ENCODE measurements around the gene PROM1. TPM values are rescaled to one million over a fixed set of nuclear protein-coding genes. Genes with fewer than 3 reads are reported as not detected.

The PROM1 gene
- total RNA-seq (2013), result 0.10 TPM
- polyA plus RNA-seq, result not detected
- 0.14 TPM in 1 of 2 replicates, not detected in the other for polyA minus RNA-seq
- 0 to 4.8 (median 0.50) reads per million in 11 experiments for total RNA-seq

DNA sequence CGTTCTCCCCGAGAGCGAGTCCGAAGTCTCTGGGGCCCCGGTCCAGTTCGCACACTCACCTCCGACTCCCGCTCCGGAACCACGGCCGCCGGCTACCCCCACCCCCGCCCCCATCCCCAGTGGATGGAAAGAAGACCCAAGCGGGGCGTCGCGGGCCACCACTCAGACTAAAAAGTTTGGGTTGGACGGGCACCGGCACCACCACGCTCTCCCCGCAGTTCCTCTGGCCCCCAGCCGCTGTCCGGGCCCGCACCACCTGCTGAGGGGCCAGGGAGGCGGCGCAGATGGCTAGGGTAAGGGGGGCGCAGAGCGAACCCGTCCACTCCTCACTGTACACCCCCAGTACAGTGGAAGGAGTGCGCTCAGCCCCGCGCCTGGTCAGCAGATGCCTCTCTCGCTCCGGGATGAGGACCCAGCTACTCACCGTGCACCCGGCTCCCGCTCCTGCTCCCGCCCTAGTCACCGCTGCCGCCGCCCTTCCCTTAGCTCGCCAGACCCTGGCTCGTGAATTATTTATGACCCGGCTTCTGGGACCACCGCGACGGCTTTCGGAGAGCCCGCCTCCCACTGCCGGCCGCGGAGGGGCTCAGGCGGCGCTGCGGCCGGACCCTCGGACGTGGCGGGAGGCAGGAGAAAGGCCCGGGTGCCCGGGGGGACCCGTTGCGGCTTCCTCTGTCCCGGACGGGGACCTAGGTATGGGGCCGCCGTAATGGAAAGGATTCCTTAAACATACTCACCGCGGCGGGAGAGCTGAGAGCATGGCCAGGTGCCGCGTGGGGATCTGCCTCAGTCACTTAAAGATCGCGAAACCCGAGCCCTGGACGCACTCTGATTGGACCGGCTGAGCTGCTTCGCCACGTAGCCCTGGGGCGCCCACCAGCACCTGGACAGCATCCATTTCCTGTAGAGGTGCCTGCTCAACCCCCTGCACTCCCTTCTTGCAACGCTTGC lies at the start of gene PROM1:
PROM1 (minus strand) TSS at position 783 of the 951 bp plus-strand sequence. CDS start 8,117 bp downstream, outside the sequence.
- intact Hi-C loops (cut with micrococcal nuclease), result no loop called here
- Histone ChIP-seq H3K4me2 (replicated peaks; ENCODE audit: extremely low read depth, low read length, poor library complexity, severe bottlenecking) (peak within 1 kb of the TSS; percentile 83), H3K4me3 (replicated peaks in 1 of 3; ENCODE audit: low read depth in 2 of 3, low read length in 3 of 3) (peak within 1 kb of the TSS; percentile 38 to 72 (median 53)), H4K20me1 (ENCODE audit: insufficient read depth, low read length) (no peaks in the 10 kb centered on the region), H3K27ac (ENCODE audit: low read depth in 1 of 2, low read length in 2 of 2) (no peak within 1 kb of the TSS), H3K9me3 (replicated peaks in 1 of 2; ENCODE audit: control insufficient read depth in 1 of 2, insufficient read depth in 1 of 2, low read length in 2 of 2) (peaks cover 7 to 12% of the 10 kb centered on the region in 2 donors), H3K27me3 (ENCODE audit: control insufficient read depth in 2 of 2, insufficient read depth in 2 of 2, low read length in 2 of 2) (peaks cover 40 to 42% of the 10 kb centered on the region in 2 donors), H2AFZ (ENCODE audit: insufficient read depth, low read depth, low read length, poor library complexity, severe bottlenecking) (peak within 1 kb of the TSS; percentile 64), H3K9ac (ENCODE audit: insufficient read depth, low read length, poor library complexity, severe bottlenecking) (peak within 1 kb of the TSS; percentile 25), H3K79me2 (ENCODE audit: insufficient read depth, low read length) (no peaks in the 10 kb centered on the region), H3K36me3 (replicated peaks in 1 of 2; ENCODE audit: control insufficient read depth in 1 of 2, insufficient read depth in 2 of 2, low read length in 2 of 2) (no peaks in the 10 kb centered on the region), H3K4me1 (ENCODE audit: control insufficient read depth in 1 of 2, insufficient read depth in 2 of 2, low read length in 2 of 2) (peaks cover 34% of the 10 kb centered on the region in 2 donors)
- Mint-ChIP-seq H3K36me3 (peaks cover 5 to 19% of the 10 kb centered on the region in 2 donors), H3K4me3 (peak within 1 kb of the TSS; percentile 85 to 97), H3K4me1 (peaks cover 42% of the 10 kb centered on the region), H3K27ac (peak within 1 kb of the TSS in 3 of 7 donors; percentile 35 to 51 (median 47)), H3K9me3 (peaks cover 7 to 21% (median 16%) of the 10 kb centered on the region in 7 donors), H3K27me3 (ENCODE audit: low read depth in 3 of 3) (peaks cover 36 to 52% (median 49%) of the 10 kb centered on the region in 3 donors)
- TF ChIP-seq CTCF (IDR thresholded peaks at IDR 0.05), result no peak
- DNase-seq, result no peak
- WGBS (ENCODE audit: insufficient coverage), result under 1% methylated on average over 65 of the region's 81 CpGs

- H3K4me2 ChIP-seq (replicated peaks; ENCODE audit: extremely low read depth, low read length, poor library complexity, severe bottlenecking), result no peak overlapping the region
- no peaks in the 10 kb centered on the region for H3K36me3 ChIP-seq (replicated peaks in 1 of 2; ENCODE audit: control insufficient read depth in 1 of 2, insufficient read depth in 2 of 2, low read length in 2 of 2)
- H2AFZ ChIP-seq (ENCODE audit: insufficient read depth, low read depth, low read length, poor library complexity, severe bottlenecking), result no peak overlapping the region
- Mint-ChIP-seq H3K9me3 (peaks cover 4 to 16% (median 8%) of the 10 kb centered on the region in 7 donors), H3K4me3 (no peak overlapping the region), H3K27me3 (ENCODE audit: low read depth in 3 of 3) (no peaks in the 10 kb centered on the region), H3K4me1 (no peaks in the 10 kb centered on the region), H3K36me3 (no peaks in the 10 kb centered on the region), H3K27ac (no peak overlapping the region)
- WGBS (ENCODE audit: insufficient coverage), result 100% methylated on average over 1 of the region's 1 CpG
- H3K79me2 ChIP-seq (ENCODE audit: insufficient read depth, low read length), result no peaks in the 10 kb centered on the region
- H3K27me3 ChIP-seq (ENCODE audit: control insufficient read depth in 2 of 2, insufficient read depth in 2 of 2, low read length in 2 of 2), result no peaks in the 10 kb centered on the region
- no peaks in the 10 kb centered on the region for H4K20me1 ChIP-seq (ENCODE audit: insufficient read depth, low read length)
- intact Hi-C loops (cut with micrococcal nuclease), result no loop called here
- DNase-seq, result no peak
- no peak for TF ChIP-seq CTCF (IDR thresholded peaks at IDR 0.05)
- no peak overlapping the region for H3K4me3 ChIP-seq (replicated peaks in 1 of 3; ENCODE audit: low read depth in 2 of 3, low read length in 3 of 3)
- H3K9ac ChIP-seq (ENCODE audit: insufficient read depth, low read length, poor library complexity, severe bottlenecking), result no peak overlapping the region
- H3K9me3 ChIP-seq (replicated peaks in 1 of 2; ENCODE audit: control insufficient read depth in 1 of 2, insufficient read depth in 1 of 2, low read length in 2 of 2), result peaks cover 0 to 13% of the 10 kb centered on the region in 2 donors
- no peak overlapping the region for H3K27ac ChIP-seq (ENCODE audit: low read depth in 1 of 2, low read length in 2 of 2)
- no peaks in the 10 kb centered on the region for H3K4me1 ChIP-seq (ENCODE audit: control insufficient read depth in 1 of 2, insufficient read depth in 2 of 2, low read length in 2 of 2)
These were observed 49.6 kb upstream of the PROM1 start for GRCh38 chr4:16133406-16133805.

Measured in CD14-positive monocyte (primary cell).